OCI-LY1 (cell line): ENCODE data around the gene DYNLT4.

Source experiments
- H2AFZ ChIP-seq: fragments of 200-600 bp; sonication (generic), shearing (Covaris generic); 2 replicates; pipeline ENCODE4 v1.6.0; 2014; ENCODE audit warnings: antibody characterized with exemption, mild to moderate bottlenecking, low read length
- H3F3A ChIP-seq: fragments of 200-600 bp; sonication (generic), shearing (Covaris generic); 2 replicates; pipeline ENCODE4 v1.6.0; 2014; ENCODE audit warnings: mild to moderate bottlenecking, antibody characterized with exemption, low read length, moderate library complexity; ENCODE audit not compliant: insufficient read depth
- H3K27ac ChIP-seq: fragments of 200-600 bp; sonication (generic); 2 replicates; pipeline ENCODE4 v1.5.1; 2014; ENCODE audit warnings: low read length, mixed run types, mild to moderate bottlenecking, low read depth; ENCODE audit not compliant: poor library complexity, severe bottlenecking
- H3K27me3 ChIP-seq: fragments of 200-600 bp; sonication (generic); 2 replicates; pipeline ENCODE4 v1.6.0; 2014; ENCODE audit warnings: antibody characterized with exemption, mild to moderate bottlenecking, low read length, moderate library complexity; ENCODE audit not compliant: insufficient read depth
- H3K36me3 ChIP-seq: fragments of 200-600 bp; sonication (generic); 2 replicates; pipeline ENCODE4 v1.6.1; 2014; ENCODE audit warnings: mild to moderate bottlenecking, antibody characterized with exemption, low read length, moderate library complexity, mixed read lengths; ENCODE audit not compliant: insufficient read depth
- H3K4me1 ChIP-seq: fragments of 200-600 bp; sonication (generic); 2 replicates; pipeline ENCODE4 v1.5.1; 2014; ENCODE audit warnings: mild to moderate bottlenecking, low read length, moderate library complexity; ENCODE audit not compliant: insufficient read depth, severe bottlenecking
- H3K4me2 ChIP-seq: fragments of 200-600 bp; sonication (generic), shearing (Covaris generic); 2 replicates; pipeline ENCODE4 v1.6.1; 2014; ENCODE audit warnings: low read length
- H3K4me3 ChIP-seq: fragments of 200-600 bp; sonication (generic); 2 replicates; pipeline ENCODE4 v1.5.1; 2014; ENCODE audit warnings: low read length, low read depth, mild to moderate bottlenecking, mixed read lengths; ENCODE audit not compliant: poor library complexity, severe bottlenecking
- H3K79me2 ChIP-seq: fragments of 200-600 bp; shearing (Covaris generic); 2 replicates; pipeline ENCODE4 v1.6.1; 2016; ENCODE audit warnings: mixed run types, low read length, mixed read lengths; ENCODE audit not compliant: insufficient read depth
- H3K9ac ChIP-seq: fragments of 200-600 bp; sonication (generic), shearing (Covaris generic); 2 replicates; pipeline ENCODE4 v1.6.1; 2014; ENCODE audit warnings: mild to moderate bottlenecking, low read length, mixed read lengths
- H3K9me2 ChIP-seq: fragments of 200-600 bp; sonication (generic), shearing (Covaris generic); 2 replicates; pipeline ENCODE4 v1.6.1; 2014; ENCODE audit warnings: low read depth, mild to moderate bottlenecking, low read length, mixed read lengths
- H3K9me3 ChIP-seq: fragments of 200-600 bp; shearing (Covaris generic); 2 replicates; pipeline ENCODE4 v1.6.1; 2014; ENCODE audit warnings: low read length, mixed read lengths
- H4K20me1 ChIP-seq: fragments of 200-600 bp; sonication (generic), shearing (Covaris generic); 2 replicates; pipeline ENCODE4 v1.6.0; 2016; ENCODE audit warnings: mild to moderate bottlenecking, low read length; ENCODE audit not compliant: insufficient read depth
- CTCF ChIP-seq: fragments of 200-600 bp; sonication (generic), shearing (Covaris generic); IDR thresholded peaks from 2 replicates; pipeline ENCODE4 v1.5.1; 2017; ENCODE audit warnings: mild to moderate bottlenecking, antibody characterized with exemption, low read length, moderate library complexity, mixed read lengths
- EZH2 ChIP-seq: fragments of 200-600 bp; sonication (generic), shearing (Covaris generic); IDR thresholded peaks from 2 replicates; pipeline ENCODE4 v1.8.0; 2017; ENCODE audit warnings: borderline replicate concordance, mixed run types, mild to moderate bottlenecking, antibody characterized with exemption, low read length, moderate library complexity, mixed read lengths

DYNLT4 gene

GRCh38 chr1:44787506-44787905 is 19.6 kb downstream of the DYNLT4 start:
- H3F3A ChIP-seq, result peaks cover 4% of the 10 kb centered on the region; the same call in 1 of the 2 replicates
- H3K9ac ChIP-seq, result no peak overlapping the region
- H3K79me2 ChIP-seq, result no peaks in the 10 kb centered on the region
- no peaks in the 10 kb centered on the region for H3K9me3 ChIP-seq
- no peak for TF ChIP-seq EZH2
- TF ChIP-seq CTCF, result no peak
- H3K9me2 ChIP-seq, result no peaks in the 10 kb centered on the region
- H3K27ac ChIP-seq, result no peak overlapping the region
- no peak overlapping the region for H2AFZ ChIP-seq
- peaks cover 37% of the 10 kb centered on the region for H3K4me1 ChIP-seq
- no peaks in the 10 kb centered on the region for H3K27me3 ChIP-seq
- H4K20me1 ChIP-seq, result no peaks in the 10 kb centered on the region
- H3K36me3 ChIP-seq, result no peaks in the 10 kb centered on the region
- no peak overlapping the region for H3K4me3 ChIP-seq
- H3K4me2 ChIP-seq, result no peak overlapping the region

GRCh38 chr1:44786841-44787426 is 20.2 kb downstream of the DYNLT4 start:
- no peaks in the 10 kb centered on the region for H3K27me3 ChIP-seq
- no peak overlapping the region; the same call in 1 of the 2 replicates for H2AFZ ChIP-seq
- peak overlapping the region; percentile 69; the same call in 1 of the 2 replicates for H3K9ac ChIP-seq
- H3K27ac ChIP-seq, result no peak overlapping the region
- TF ChIP-seq CTCF, result no peak
- no peak for TF ChIP-seq EZH2
- H4K20me1 ChIP-seq, result no peaks in the 10 kb centered on the region
- H3K9me2 ChIP-seq, result no peaks in the 10 kb centered on the region
- no peaks in the 10 kb centered on the region for H3K79me2 ChIP-seq
- H3K4me1 ChIP-seq, result peaks cover 37% of the 10 kb centered on the region
- H3F3A ChIP-seq, result peaks cover 4% of the 10 kb centered on the region; the same call in 1 of the 2 replicates
- 0 out of 2 replicates have a peak, but pooled peaks cover 3% of the 10 kb centered on the region for H3K36me3 ChIP-seq
- no peaks in the 10 kb centered on the region for H3K9me3 ChIP-seq
- H3K4me2 ChIP-seq, result peak overlapping the region; percentile 74
- H3K4me3 ChIP-seq, result peak overlapping the region; percentile 53

- Histone ChIP-seq H3K4me3 (peak overlapping the region; percentile 53), H2AFZ (peak overlapping the region; percentile 19; the same call in 1 of the 2 replicates), H3F3A (peaks cover 4% of the 10 kb centered on the region; the same call in 1 of the 2 replicates)
These were observed 20.9 kb downstream of the DYNLT4 start for GRCh38 chr1:44786138-44786840.

More at GRCh38 chr1:44786138-44786840, 20.9 kb downstream of the DYNLT4 start:
- no peaks in the 10 kb centered on the region for H3K27me3 ChIP-seq
- no peaks in the 10 kb centered on the region for H3K79me2 ChIP-seq
- peak overlapping the region; percentile 69 for H3K9ac ChIP-seq
- no peaks in the 10 kb centered on the region for H4K20me1 ChIP-seq
- H3K9me3 ChIP-seq, result no peaks in the 10 kb centered on the region
- H3K27ac ChIP-seq, result no peak overlapping the region
- peaks cover 37% of the 10 kb centered on the region for H3K4me1 ChIP-seq
- peak overlapping the region; percentile 74 for H3K4me2 ChIP-seq
- TF ChIP-seq CTCF (peak; percentile 97), EZH2 (no peak)
- H3K36me3 ChIP-seq, result peaks cover 8% of the 10 kb centered on the region
- H3K9me2 ChIP-seq, result no peaks in the 10 kb centered on the region
